HG03432 (cell line): ENCODE results near the gene SLC5A11.

Experiments
- ATAC-seq: cut with Tn5 transposase; IDR thresholded peaks from one replicate; pipeline ENCODE4 v1.9.1; 2021; ENCODE audit warnings: mild to moderate bottlenecking, moderate library complexity; ENCODE audit not compliant: unreplicated experiment

Gene SLC5A11

GRCh38 chr16:24917236-24917635 lies 71.5 kb downstream of the SLC5A11 start:
- no peak for ATAC-seq

GRCh38 chr16:24917891-24918290 lies 72.1 kb downstream of the SLC5A11 start:
- no peak for ATAC-seq

- no peak for ATAC-seq
Measured at GRCh38 chr16:24918641-24919040, 72.9 kb downstream of the SLC5A11 start.

- no peak for ATAC-seq
Measured at GRCh38 chr16:24919536-24919935, 73.8 kb downstream of the SLC5A11 start.

GRCh38 chr16:24920568-24920967 lies 74.8 kb downstream of the SLC5A11 start:
- ATAC-seq: no peak

- ATAC-seq: no peak
Measured at GRCh38 chr16:24921229-24921628, 75.5 kb downstream of the SLC5A11 start.

GRCh38 chr16:24925163-24925562 lies 79.4 kb downstream of the SLC5A11 start:
- ATAC-seq: no peak

GRCh38 chr16:24929409-24929808 lies 83.6 kb downstream of the SLC5A11 start:
- no peak for ATAC-seq

- ATAC-seq: no peak
Measured at GRCh38 chr16:24930440-24930839, 84.7 kb downstream of the SLC5A11 start.

GRCh38 chr16:24931091-24931490 lies 85.3 kb downstream of the SLC5A11 start:
- no peak for ATAC-seq

GRCh38 chr16:24935336-24935735 lies 89.6 kb downstream of the SLC5A11 start:
- no peak for ATAC-seq

GRCh38 chr16:24936151-24936550 lies 90.4 kb downstream of the SLC5A11 start:
- no peak for ATAC-seq

GRCh38 chr16:24939224-24939623 lies 93.5 kb downstream of the SLC5A11 start:
- no peak for ATAC-seq

- ATAC-seq: no peak
Measured at GRCh38 chr16:24939738-24940137, 94.0 kb downstream of the SLC5A11 start.

GRCh38 chr16:24943471-24943870 lies 97.7 kb downstream of the SLC5A11 start:
- no peak for ATAC-seq

- ATAC-seq: no peak
Measured at GRCh38 chr16:24944206-24944605, 98.4 kb downstream of the SLC5A11 start.

GRCh38 chr16:24946155-24946554 lies 100.4 kb downstream of the SLC5A11 start:
- no peak for ATAC-seq

GRCh38 chr16:24950275-24950674 lies 104.5 kb downstream of the SLC5A11 start:
- ATAC-seq: no peak

- ATAC-seq: no peak
Measured at GRCh38 chr16:24953306-24953705, 107.5 kb downstream of the SLC5A11 start.

- no peak for ATAC-seq
Measured at GRCh38 chr16:24953721-24954120, 108.0 kb downstream of the SLC5A11 start.

GRCh38 chr16:24954137-24954536 lies 108.4 kb downstream of the SLC5A11 start:
- ATAC-seq: no peak

GRCh38 chr16:24955975-24956731 lies 110.4 kb downstream of the SLC5A11 start:
- ATAC-seq: no peak

- ATAC-seq: no peak
Measured at GRCh38 chr16:24957887-24958286, 112.1 kb downstream of the SLC5A11 start.
